ENCODE measurements around the gene FFAR2. TPM values are rescaled to one million over a fixed set of nuclear protein-coding genes. Genes with fewer than 3 reads are reported as not detected.

The FFAR2 gene
- total RNA-seq, 1 experiment from 2014 or later, result not detected

GRCh38 chr19:35466259-35466658 is 18.2 kb downstream of the FFAR2 start:
- H3K4ac ChIP-seq (ENCODE audit: low read depth, low read length), result no peak overlapping the region
- Mint-ChIP-seq H3K4me1 (peaks cover 11 to 12% of the 10 kb centered on the region in 2 experiments), H3K9me3 (no peaks in the 10 kb centered on the region), H3K27me3 (ENCODE audit: low read depth) (peaks cover 5% of the 10 kb centered on the region), H3K36me3 (ENCODE audit: insufficient read depth in 1 of 3, low read depth in 3 of 3) (no peaks in the 10 kb centered on the region), H3K4me3 (no peak overlapping the region), H3K27ac (no peak overlapping the region)
- H4K5ac ChIP-seq (ENCODE audit: insufficient read length, low read depth, low read length), result no peak overlapping the region
- H3K56ac ChIP-seq (ENCODE audit: insufficient read length, low read depth, low read length), result no peak overlapping the region
- H3K18ac ChIP-seq (ENCODE audit: insufficient read length, low read depth, low read length), result no peak overlapping the region
- H3K4me1 ChIP-seq (ENCODE audit: insufficient read depth, low read length), result no peaks in the 10 kb centered on the region
- H3K14ac ChIP-seq (ENCODE audit: insufficient read depth, low read length), result no peak overlapping the region
- TF ChIP-seq CTCF (conservative IDR thresholded peaks at IDR 0.05), result no peak
- no CpG with 5 or more reads among the region's 1 CpG for WGBS (ENCODE audit: extremely low coverage, insufficient read length, low lambda C conversion rate)
- no peak overlapping the region for H2BK12ac ChIP-seq (ENCODE audit: insufficient read length, low read depth, low read length)
- H3K4me2 ChIP-seq (ENCODE audit: insufficient read depth, insufficient read length, low read length), result no peak overlapping the region
- H4K91ac ChIP-seq (ENCODE audit: insufficient read length, low read depth, low read length), result no peak overlapping the region
- H3K9me3 ChIP-seq (ENCODE audit: control insufficient read depth, low read depth, low read length), result no peaks in the 10 kb centered on the region
- H3T11ph ChIP-seq (ENCODE audit: low read length), result no peak overlapping the region
- no peak overlapping the region for H3K23ac ChIP-seq (ENCODE audit: insufficient read length, low read depth, low read length)
- H3K79me2 ChIP-seq (ENCODE audit: insufficient read depth, low read length), result no peaks in the 10 kb centered on the region
- H4K8ac ChIP-seq (replicated peaks; ENCODE audit: insufficient read length, low read depth, low read length), result no peak overlapping the region
- DNase-seq, result no peak
- no peak overlapping the region for H2AK5ac ChIP-seq (ENCODE audit: insufficient read length, low read length)
- H2BK15ac ChIP-seq (ENCODE audit: low read depth, low read length), result no peak overlapping the region
- H4K20me1 ChIP-seq (ENCODE audit: control insufficient read depth, insufficient read depth, insufficient read length), result no peaks in the 10 kb centered on the region
- no peaks in the 10 kb centered on the region for H3K23me2 ChIP-seq (ENCODE audit: insufficient read length, low read depth, low read length, poor library complexity, severe bottlenecking)
- H2BK120ac ChIP-seq (ENCODE audit: low read depth, low read length, poor library complexity, severe bottlenecking), result no peak overlapping the region
- H3K79me1 ChIP-seq (ENCODE audit: insufficient read depth, low read depth, low read length, poor library complexity, severe bottlenecking), result no peaks in the 10 kb centered on the region
- H2BK5ac ChIP-seq (ENCODE audit: insufficient read length, low read length), result no peak overlapping the region
- no peak overlapping the region for H2AFZ ChIP-seq (ENCODE audit: low read length)
- H3K9ac ChIP-seq (ENCODE audit: extremely low read depth, insufficient read length, low read length), result no peak overlapping the region
- H3K27ac ChIP-seq (ENCODE audit: insufficient read length, low read depth, low read length), result no peak overlapping the region
- H2BK20ac ChIP-seq (ENCODE audit: low read depth, low read length, poor library complexity, severe bottlenecking), result no peak overlapping the region
- H3K27me3 ChIP-seq (ENCODE audit: insufficient read depth, low read length), result no peaks in the 10 kb centered on the region

Measured in H9 (cell line).